H9 (cell line): ENCODE measurements around the gene PPP1CA. TPM values are rescaled to one million over a fixed set of nuclear protein-coding genes. Genes with fewer than 3 reads are reported as not detected.

Source experiments
- DNase-seq: peaks from one replicate; pipeline ENCODE4 v3.0.0-alpha.2; 2017
- H2AFZ ChIP-seq: one replicate; pipeline ENCODE4 v1.6.1; 2013; ENCODE audit warnings: mild to moderate bottlenecking, low read length, control low read depth, moderate library complexity
- H2AK5ac ChIP-seq: 2 replicates; pipeline ENCODE4 v1.6.1; 2013; ENCODE audit warnings: low read length, control low read depth, mixed read lengths; ENCODE audit not compliant: insufficient read length
- H2BK120ac ChIP-seq: one replicate; pipeline ENCODE4 v1.6.1; 2013; ENCODE audit warnings: low read depth, mild to moderate bottlenecking, low read length, control low read depth, inconsistent platforms; ENCODE audit not compliant: poor library complexity, severe bottlenecking
- H2BK12ac ChIP-seq: 2 replicates; pipeline ENCODE4 v1.6.1; 2013; ENCODE audit warnings: low read length, control low read depth, mixed read lengths, low read depth; ENCODE audit not compliant: insufficient read length
- H2BK15ac ChIP-seq: 2 replicates; pipeline ENCODE4 v1.6.1; 2013; ENCODE audit warnings: low read depth, low read length, control low read depth
- H2BK20ac ChIP-seq: one replicate; pipeline ENCODE4 v1.6.1; 2013; ENCODE audit warnings: low read depth, mild to moderate bottlenecking, low read length, control low read depth, inconsistent platforms; ENCODE audit not compliant: poor library complexity, severe bottlenecking
- H2BK5ac ChIP-seq: 2 replicates; pipeline ENCODE4 v1.6.1; 2013; ENCODE audit warnings: low read length, control low read depth, mixed read lengths; ENCODE audit not compliant: insufficient read length
- H3K14ac ChIP-seq: 2 replicates; pipeline ENCODE4 v1.6.1; 2013; ENCODE audit warnings: low read length, control low read depth; ENCODE audit not compliant: insufficient read depth
- H3K18ac ChIP-seq: 2 replicates; pipeline ENCODE4 v1.6.1; 2013; ENCODE audit warnings: low read depth, mild to moderate bottlenecking, mixed read lengths, low read length, control low read depth; ENCODE audit not compliant: insufficient read length
- H3K23ac ChIP-seq: 2 replicates; pipeline ENCODE4 v1.6.1; 2013; ENCODE audit warnings: low read length, control low read depth, mixed read lengths, low read depth; ENCODE audit not compliant: insufficient read length
- H3K23me2 ChIP-seq: 2 replicates; pipeline ENCODE4 v1.6.1; 2013; ENCODE audit warnings: low read depth, mild to moderate bottlenecking, mixed read lengths, low read length, control low read depth; ENCODE audit not compliant: insufficient read length, poor library complexity, severe bottlenecking
- H3K27ac ChIP-seq: 2 replicates; pipeline ENCODE4 v1.5.1; 2013; ENCODE audit warnings: low read length, control low read depth, mixed read lengths, low read depth; ENCODE audit not compliant: insufficient read length
- H3K27me3 ChIP-seq: 2 replicates; pipeline ENCODE4 v1.6.1; 2013; ENCODE audit warnings: low read length, control low read depth, inconsistent platforms; ENCODE audit not compliant: insufficient read depth
- H3K4ac ChIP-seq: 2 replicates; pipeline ENCODE4 v1.6.1; 2013; ENCODE audit warnings: low read depth, mild to moderate bottlenecking, control low read depth, inconsistent platforms, low read length, moderate library complexity
- H3K4me1 ChIP-seq: 2 replicates; pipeline ENCODE4 v1.6.1; 2013; ENCODE audit warnings: low read length, control low read depth, inconsistent platforms; ENCODE audit not compliant: insufficient read depth
- H3K4me2 ChIP-seq: 2 replicates; pipeline ENCODE4 v1.6.1; 2013; ENCODE audit warnings: low read length, control low read depth, mixed read lengths; ENCODE audit not compliant: insufficient read length, insufficient read depth
- H3K56ac ChIP-seq: 2 replicates; pipeline ENCODE4 v1.6.1; 2013; ENCODE audit warnings: low read depth, mild to moderate bottlenecking, mixed read lengths, low read length, control low read depth; ENCODE audit not compliant: insufficient read length
- H3K79me1 ChIP-seq: 2 replicates; pipeline ENCODE4 v1.6.1; 2013; ENCODE audit warnings: low read depth, mild to moderate bottlenecking, moderate library complexity, low read length, control low read depth, inconsistent platforms; ENCODE audit not compliant: insufficient read depth, poor library complexity, severe bottlenecking
- H3K79me2 ChIP-seq: 2 replicates; pipeline ENCODE4 v1.6.1; 2013; ENCODE audit warnings: low read length, control low read depth, inconsistent platforms; ENCODE audit not compliant: insufficient read depth
- H3K9ac ChIP-seq: 2 replicates; pipeline ENCODE4 v1.6.1; 2013; ENCODE audit warnings: low read length, control low read depth, mixed read lengths; ENCODE audit not compliant: insufficient read length; ENCODE audit errors: extremely low read depth
- H3K9me3 ChIP-seq: one replicate; pipeline ENCODE4 v1.6.1; 2013; ENCODE audit warnings: low read depth, low read length, inconsistent platforms; ENCODE audit not compliant: control insufficient read depth
- H3T11ph ChIP-seq: one replicate; pipeline ENCODE4 v1.6.1; 2013; ENCODE audit warnings: mild to moderate bottlenecking, low read length, control low read depth, inconsistent platforms
- H4K20me1 ChIP-seq: one replicate; pipeline ENCODE4 v1.6.1; 2013; ENCODE audit not compliant: control insufficient read depth, insufficient read length, insufficient read depth
- H4K5ac ChIP-seq: 2 replicates; pipeline ENCODE4 v1.6.1; 2013; ENCODE audit warnings: low read depth, mild to moderate bottlenecking, mixed read lengths, low read length, control low read depth; ENCODE audit not compliant: insufficient read length
- H4K8ac ChIP-seq: replicated peaks from 2 replicates; pipeline ENCODE4 v1.6.1; 2013; ENCODE audit warnings: low read length, control low read depth, mixed read lengths, low read depth; ENCODE audit not compliant: insufficient read length
- H4K91ac ChIP-seq: 2 replicates; pipeline ENCODE4 v1.6.1; 2013; ENCODE audit warnings: low read depth, mild to moderate bottlenecking, moderate library complexity, mixed read lengths, low read length, control low read depth; ENCODE audit not compliant: insufficient read length
- H3K27ac Mint-ChIP-seq, 3 experiments: 2 replicates in 2 of 3; 3 replicates in 1 of 3; pipeline ENCODE4 v1.8.0; 2020 to 2021; ENCODE audit warnings: mixed read lengths in 3 of 3, mild to moderate bottlenecking in 1 of 3, moderate library complexity in 1 of 3
- H3K27me3 Mint-ChIP-seq: 2 replicates; pipeline ENCODE4 v1.8.0; 2021; ENCODE audit warnings: low read depth, mild to moderate bottlenecking, moderate library complexity, mixed read lengths
- H3K36me3 Mint-ChIP-seq, 3 experiments: 2 replicates in 2 of 3; 3 replicates in 1 of 3; pipeline ENCODE4 v1.8.0; 2020 to 2021; ENCODE audit warnings: low read depth in 3 of 3, mixed read lengths in 3 of 3; ENCODE audit not compliant: insufficient read depth in 1 of 3
- H3K4me1 Mint-ChIP-seq, 2 experiments: 2 replicates each; pipeline ENCODE4 v1.8.0; 2020; ENCODE audit warnings: mixed read lengths in 2 of 2
- H3K4me3 Mint-ChIP-seq, 2 experiments: 2 replicates in 1 of 2; 3 replicates in 1 of 2; pipeline ENCODE4 v1.8.0; 2020 to 2021; ENCODE audit warnings: mild to moderate bottlenecking in 2 of 2, mixed read lengths in 2 of 2, moderate library complexity in 1 of 2
- H3K9me3 Mint-ChIP-seq, 2 experiments: 2 replicates in 1 of 2; 3 replicates in 1 of 2; pipeline ENCODE4 v1.8.0; 2020; ENCODE audit warnings: mild to moderate bottlenecking in 2 of 2, mixed read lengths in 2 of 2, moderate library complexity in 1 of 2
- WGBS: extraction: QIAGEN DNeasy Blood & Tissue Kit; methylation state at CpG from one replicate; pipeline ENCODE4 v1.1.7; 2013; ENCODE audit warnings: missing lambda C conversion rate, low lambda C conversion rate, mixed read lengths; ENCODE audit not compliant: insufficient read length; ENCODE audit errors: extremely low coverage; 5-methylcytosine and 5-hydroxymethylcytosine counted together
- total RNA-seq: library from RNA; stranded (reverse); gene quantifications from 2 replicates; pipeline ENCODE4 v1.2.1, GENCODE V29; 2021
- TF ChIP-seq, protein P1 (sequence below): fragments of 200-600 bp; sonication (generic); conservative IDR thresholded peaks from 3 replicates; pipeline ENCODE4 v1.8.0; 2021; ENCODE audit warnings: antibody characterized with exemption, mild to moderate bottlenecking

PPP1CA gene
- total RNA-seq, 1 experiment from 2014 or later = 205 TPM

DNA sequence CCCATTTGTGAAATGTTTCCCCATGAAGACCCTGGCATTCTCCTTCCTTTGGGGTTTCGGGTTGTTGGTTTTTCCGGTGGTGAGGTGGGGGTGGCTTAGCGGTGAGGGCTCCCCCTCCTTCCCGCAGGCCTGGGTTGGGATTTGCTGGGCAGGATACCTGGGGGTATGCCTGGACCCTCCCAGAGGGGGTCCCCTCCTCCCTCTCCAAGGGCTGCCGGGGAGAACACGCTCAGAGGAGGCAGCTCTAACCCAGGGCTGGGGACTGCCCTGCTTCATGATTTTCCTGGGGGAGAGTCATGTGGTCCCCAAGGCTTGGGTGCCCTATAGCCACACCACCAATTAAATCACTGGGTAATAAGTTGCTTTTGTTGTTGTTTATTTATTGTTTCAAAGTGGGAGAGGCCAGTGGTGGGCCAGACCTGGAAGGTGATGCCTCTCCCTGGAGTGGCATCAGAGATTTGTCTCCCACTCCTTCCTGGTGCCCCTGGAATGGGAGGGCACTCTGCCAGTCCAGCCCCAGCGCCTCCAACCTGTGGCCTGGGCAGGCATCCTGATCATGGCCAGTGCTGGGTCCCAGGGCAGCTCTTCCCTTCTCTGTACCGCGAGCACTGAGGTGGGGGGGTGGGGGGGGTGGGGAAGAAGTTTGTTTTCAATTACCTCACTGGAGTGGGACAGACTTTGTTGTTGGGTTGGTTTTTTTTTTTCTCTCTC, 26.9 kb downstream of the PPP1CA start:
- Histone ChIP-seq H3K56ac (no peak overlapping the region), H3K4me1 (peaks cover 7% of the 10 kb centered on the region; the same call in 1 of the 2 replicates), H2BK15ac (no peak overlapping the region), H3K14ac (no peak overlapping the region; the same call in 1 of the 2 replicates), H3K27ac (no peak overlapping the region), H3K79me2 (no peaks in the 10 kb centered on the region), H3K23me2 (peaks cover 30% of the 10 kb centered on the region), H2BK20ac (no peak overlapping the region), H3K23ac (no peak overlapping the region), H4K20me1 (no peaks in the 10 kb centered on the region), H2BK120ac (no peak overlapping the region), H4K91ac (no peak overlapping the region), H3K9me3 (no peaks in the 10 kb centered on the region), H3K27me3 (peaks cover 10% of the 10 kb centered on the region; the same call in 1 of the 2 replicates), H3K4me2 (peak overlapping the region; percentile 88), H3K9ac (no peak overlapping the region), H4K8ac (no peak overlapping the region), H3K18ac (no peak overlapping the region), H3K79me1 (no peaks in the 10 kb centered on the region), H2BK12ac (no peak overlapping the region), H2AFZ (no peak overlapping the region), H3K4ac (no peak overlapping the region), H4K5ac (no peak overlapping the region), H2AK5ac (no peak overlapping the region), H2BK5ac (no peak overlapping the region), H3T11ph (no peak overlapping the region)
- no peak for DNase-seq
- WGBS = no CpG with 5 or more reads among the region's 9 CpGs
- peak overlapping the region; percentile 74 to 91 for H3K4me3 Mint-ChIP-seq
- peaks cover 50 to 61% of the 10 kb centered on the region in 2 experiments for H3K4me1 Mint-ChIP-seq
- H3K9me3 Mint-ChIP-seq = no peaks in the 10 kb centered on the region; a peak in 2 of 5 replicates
- H3K27ac Mint-ChIP-seq = no peak overlapping the region
- TF ChIP-seq, protein P1, sequence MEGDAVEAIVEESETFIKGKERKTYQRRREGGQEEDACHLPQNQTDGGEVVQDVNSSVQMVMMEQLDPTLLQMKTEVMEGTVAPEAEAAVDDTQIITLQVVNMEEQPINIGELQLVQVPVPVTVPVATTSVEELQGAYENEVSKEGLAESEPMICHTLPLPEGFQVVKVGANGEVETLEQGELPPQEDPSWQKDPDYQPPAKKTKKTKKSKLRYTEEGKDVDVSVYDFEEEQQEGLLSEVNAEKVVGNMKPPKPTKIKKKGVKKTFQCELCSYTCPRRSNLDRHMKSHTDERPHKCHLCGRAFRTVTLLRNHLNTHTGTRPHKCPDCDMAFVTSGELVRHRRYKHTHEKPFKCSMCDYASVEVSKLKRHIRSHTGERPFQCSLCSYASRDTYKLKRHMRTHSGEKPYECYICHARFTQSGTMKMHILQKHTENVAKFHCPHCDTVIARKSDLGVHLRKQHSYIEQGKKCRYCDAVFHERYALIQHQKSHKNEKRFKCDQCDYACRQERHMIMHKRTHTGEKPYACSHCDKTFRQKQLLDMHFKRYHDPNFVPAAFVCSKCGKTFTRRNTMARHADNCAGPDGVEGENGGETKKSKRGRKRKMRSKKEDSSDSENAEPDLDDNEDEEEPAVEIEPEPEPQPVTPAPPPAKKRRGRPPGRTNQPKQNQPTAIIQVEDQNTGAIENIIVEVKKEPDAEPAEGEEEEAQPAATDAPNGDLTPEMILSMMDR = no peak
- peaks cover 77% of the 10 kb centered on the region for H3K27me3 Mint-ChIP-seq
- H3K36me3 Mint-ChIP-seq = no peaks in the 10 kb centered on the region; a peak in 1 of 7 replicates
